Fibroblast of lung (primary cell): Measurements from ENCODE around the gene RUNX2.

Experiments used
- EZH2 ChIP-seq: IDR thresholded peaks from 2 replicates; pipeline ENCODE4 v1.5.1; 2012; ENCODE audit warnings: low read length, control low read depth, mild to moderate bottlenecking; ENCODE audit errors: missing control alignments
- TF ChIP-seq, protein P1 (sequence below), 2 donors: IDR thresholded peaks in 1 of 2; conservative IDR thresholded peaks in 1 of 2; 1 replicate in 1 of 2; 2 replicates in 1 of 2; pipeline ENCODE4 v1.5.1; 2011 to 2012; ENCODE audit warnings: low read length in 2 of 2, control low read depth in 1 of 2, inconsistent platforms in 1 of 2, low read depth in 1 of 2, mild to moderate bottlenecking in 1 of 2

DNA sequence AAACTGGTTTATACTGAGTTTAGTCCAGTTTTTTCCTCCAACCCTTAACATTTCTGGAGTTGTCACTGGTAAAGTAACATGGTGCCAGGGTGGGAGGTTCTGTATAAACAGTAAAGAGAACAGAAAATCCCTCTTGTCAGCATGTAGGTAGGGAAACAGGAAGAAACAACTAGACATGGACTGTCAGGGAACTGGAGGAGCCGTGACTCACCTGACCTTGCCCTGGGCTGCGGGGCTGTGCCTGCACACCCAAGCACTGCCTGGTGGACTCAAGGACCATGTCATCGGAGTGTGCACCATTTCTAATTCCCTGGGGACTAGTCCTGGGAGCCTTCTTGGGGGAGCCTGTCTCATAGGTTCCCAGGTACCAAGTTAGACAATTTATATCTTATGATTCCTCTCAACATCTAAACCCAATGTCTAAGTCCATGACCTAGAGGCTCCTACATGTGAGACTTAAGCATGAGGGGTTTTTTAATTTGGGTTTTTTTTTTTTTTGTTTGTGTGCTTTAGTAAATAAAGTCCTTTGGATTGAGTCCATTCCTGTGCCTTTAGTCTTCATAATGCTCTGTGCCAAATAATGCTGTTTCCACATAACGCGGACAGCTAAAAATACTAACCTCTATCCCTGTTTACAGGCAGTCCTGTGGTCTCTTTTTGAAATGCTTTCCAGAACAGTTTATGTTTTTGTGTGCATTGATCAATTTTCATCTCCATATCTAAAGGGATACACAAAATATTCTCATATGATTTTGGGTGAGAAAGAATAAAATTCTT, 186.5 kb downstream of the RUNX2 start:
- TF ChIP-seq, protein P1, sequence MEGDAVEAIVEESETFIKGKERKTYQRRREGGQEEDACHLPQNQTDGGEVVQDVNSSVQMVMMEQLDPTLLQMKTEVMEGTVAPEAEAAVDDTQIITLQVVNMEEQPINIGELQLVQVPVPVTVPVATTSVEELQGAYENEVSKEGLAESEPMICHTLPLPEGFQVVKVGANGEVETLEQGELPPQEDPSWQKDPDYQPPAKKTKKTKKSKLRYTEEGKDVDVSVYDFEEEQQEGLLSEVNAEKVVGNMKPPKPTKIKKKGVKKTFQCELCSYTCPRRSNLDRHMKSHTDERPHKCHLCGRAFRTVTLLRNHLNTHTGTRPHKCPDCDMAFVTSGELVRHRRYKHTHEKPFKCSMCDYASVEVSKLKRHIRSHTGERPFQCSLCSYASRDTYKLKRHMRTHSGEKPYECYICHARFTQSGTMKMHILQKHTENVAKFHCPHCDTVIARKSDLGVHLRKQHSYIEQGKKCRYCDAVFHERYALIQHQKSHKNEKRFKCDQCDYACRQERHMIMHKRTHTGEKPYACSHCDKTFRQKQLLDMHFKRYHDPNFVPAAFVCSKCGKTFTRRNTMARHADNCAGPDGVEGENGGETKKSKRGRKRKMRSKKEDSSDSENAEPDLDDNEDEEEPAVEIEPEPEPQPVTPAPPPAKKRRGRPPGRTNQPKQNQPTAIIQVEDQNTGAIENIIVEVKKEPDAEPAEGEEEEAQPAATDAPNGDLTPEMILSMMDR (conservative IDR thresholded peaks at IDR 0.05 in 1 of 2, IDR thresholded peaks at IDR 0.05 in 1 of 2; ENCODE audit: low read depth in 1 of 2, low read length in 2 of 2), result no peak
- no peak for TF ChIP-seq EZH2
